GM12892 (cell line): ENCODE data around the gene NACA2.

ENCODE experiments used
- POLR2A ChIP-seq: IDR thresholded peaks from 2 replicates; pipeline ENCODE4 v1.6.1; 2011; ENCODE audit warnings: low read depth, low read length, control low read depth
- POLR2AphosphoS5 ChIP-seq: IDR thresholded peaks from 2 replicates; pipeline ENCODE4 v1.6.1; 2011; ENCODE audit warnings: low read depth, low read length, control low read depth
- TAF1 ChIP-seq: IDR thresholded peaks from 2 replicates; pipeline ENCODE4 v1.6.1; 2011; ENCODE audit warnings: low read depth, mild to moderate bottlenecking, control low read depth, low read length, borderline replicate concordance

- TF ChIP-seq POLR2A, result no peak
- TF ChIP-seq TAF1, result no peak
- no peak for TF ChIP-seq POLR2AphosphoS5
Observed at GRCh38 chr17:61583242-61583641, 7.8 kb downstream of the NACA2 start.
